Hematopoietic multipotent progenitor cell treated with erythropoietin and hydrocortisone succinate and interleukin-3 and kit ligand, for 4 days (in vitro differentiated cells): ENCODE measurements around the gene SCD5.

ENCODE experiments used
- DNase-seq: peaks from one replicate; pipeline ENCODE4 v3.0.0-alpha.2; 2015

The SCD5 gene

GRCh38 chr4:82584931-82585330 lies 213.7 kb downstream of the SCD5 start:
- DNase-seq, result peak; percentile 74

DNA sequence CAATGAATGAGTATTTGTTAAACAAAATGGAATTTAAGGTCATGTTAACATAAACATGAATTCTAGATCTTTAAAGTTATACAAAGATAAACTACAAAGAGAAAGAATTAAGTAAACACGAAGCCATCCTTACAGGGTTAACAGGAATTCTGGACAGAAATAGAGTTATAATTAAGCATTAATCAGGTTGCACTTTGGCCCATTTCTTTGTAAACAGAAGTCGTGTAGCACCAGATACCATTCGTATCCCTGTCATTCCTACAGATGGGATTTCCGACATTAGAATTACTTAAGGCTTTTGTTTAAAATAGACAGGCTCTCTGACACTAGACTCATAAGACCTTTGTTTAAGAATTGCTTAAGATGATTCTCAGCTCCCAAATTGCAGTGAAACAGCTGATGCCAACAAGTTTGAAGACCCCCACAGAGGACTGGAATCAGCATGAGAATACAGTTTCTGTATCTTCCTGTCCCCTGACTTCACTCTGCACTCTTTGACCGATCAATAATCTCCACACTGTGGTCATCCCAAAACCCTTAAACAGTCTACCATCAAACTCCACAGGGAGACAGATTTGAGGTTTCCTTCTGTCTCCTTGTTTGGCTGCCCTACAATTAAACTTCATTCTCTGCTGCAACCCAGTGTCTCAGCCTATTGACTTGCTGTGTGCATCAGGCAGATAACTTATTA lies 214.6 kb downstream of the SCD5 start:
- DNase-seq, result no peak

DNA sequence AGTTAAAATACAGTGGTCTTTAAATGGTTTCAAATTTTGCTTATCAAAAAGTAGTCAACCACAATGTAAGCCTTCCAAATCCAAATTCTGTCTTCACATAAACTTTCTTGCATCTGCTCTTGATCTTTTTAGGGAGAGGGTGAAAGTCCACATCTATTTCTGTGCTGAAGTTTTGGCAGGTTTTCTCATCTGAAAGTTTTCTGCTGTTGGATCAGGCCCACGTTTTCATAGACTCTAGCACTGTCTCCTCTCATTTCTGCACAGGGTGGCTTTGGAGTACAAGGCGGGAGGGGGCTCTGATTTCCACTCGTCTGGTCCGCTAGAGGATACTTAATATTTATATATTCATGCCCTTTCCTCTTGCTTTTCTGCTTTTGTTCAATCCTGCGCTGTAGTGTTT lies 218.7 kb downstream of the SCD5 start:
- DNase-seq, result no peak
